ENCODE results near the gene CYSLTR2.

DNA sequence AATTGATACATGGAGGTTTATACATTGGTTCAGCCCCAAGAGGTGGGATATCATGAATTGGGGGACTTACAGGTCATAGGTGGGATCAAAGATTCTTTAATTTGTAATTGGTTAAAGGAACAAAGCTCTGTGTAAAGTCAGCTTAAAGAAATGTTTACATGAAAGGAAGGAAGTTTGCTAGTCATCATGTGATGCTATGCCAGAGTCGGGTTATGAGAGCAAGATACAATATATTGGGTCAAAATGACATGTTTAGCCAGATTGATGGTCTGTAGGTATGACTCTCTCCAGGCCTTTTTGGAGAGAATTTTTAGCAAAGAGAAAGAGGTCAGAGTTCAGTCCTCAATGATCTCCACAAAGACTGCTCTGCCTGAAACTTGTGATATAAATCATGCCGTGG lies 5.3 kb upstream of the CYSLTR2 start:
- TF ChIP-seq EP300 (IDR thresholded peaks at IDR 0.05), result no peak
- no peak for TF ChIP-seq POLR2A (IDR thresholded peaks at IDR 0.05)
- TF ChIP-seq, protein P1, sequence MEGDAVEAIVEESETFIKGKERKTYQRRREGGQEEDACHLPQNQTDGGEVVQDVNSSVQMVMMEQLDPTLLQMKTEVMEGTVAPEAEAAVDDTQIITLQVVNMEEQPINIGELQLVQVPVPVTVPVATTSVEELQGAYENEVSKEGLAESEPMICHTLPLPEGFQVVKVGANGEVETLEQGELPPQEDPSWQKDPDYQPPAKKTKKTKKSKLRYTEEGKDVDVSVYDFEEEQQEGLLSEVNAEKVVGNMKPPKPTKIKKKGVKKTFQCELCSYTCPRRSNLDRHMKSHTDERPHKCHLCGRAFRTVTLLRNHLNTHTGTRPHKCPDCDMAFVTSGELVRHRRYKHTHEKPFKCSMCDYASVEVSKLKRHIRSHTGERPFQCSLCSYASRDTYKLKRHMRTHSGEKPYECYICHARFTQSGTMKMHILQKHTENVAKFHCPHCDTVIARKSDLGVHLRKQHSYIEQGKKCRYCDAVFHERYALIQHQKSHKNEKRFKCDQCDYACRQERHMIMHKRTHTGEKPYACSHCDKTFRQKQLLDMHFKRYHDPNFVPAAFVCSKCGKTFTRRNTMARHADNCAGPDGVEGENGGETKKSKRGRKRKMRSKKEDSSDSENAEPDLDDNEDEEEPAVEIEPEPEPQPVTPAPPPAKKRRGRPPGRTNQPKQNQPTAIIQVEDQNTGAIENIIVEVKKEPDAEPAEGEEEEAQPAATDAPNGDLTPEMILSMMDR (IDR thresholded peaks at IDR 0.05), result no peak
